Stimulated activated CD4-positive, alpha-beta T cell treated with anti-CD3 and anti-CD28 coated beads, Interleukin-1b, Interleukin-23, amount 100 ng/mL, for 24 hours (primary cell): ENCODE results near the gene PMVK.
"Not testable (repeated sequence)": the region's sequence is repeated elsewhere in the genome, so short reads cannot be mapped to it uniquely, and the experiment has no call there.

Source experiments
- DNase-seq, 4 experiments: peaks; one replicate each; pipeline ENCODE4 v3.0.0-alpha.2; 2020; ENCODE audit warnings: low read depth in 4 of 4, low spot score in 1 of 4

PMVK gene

DNA sequence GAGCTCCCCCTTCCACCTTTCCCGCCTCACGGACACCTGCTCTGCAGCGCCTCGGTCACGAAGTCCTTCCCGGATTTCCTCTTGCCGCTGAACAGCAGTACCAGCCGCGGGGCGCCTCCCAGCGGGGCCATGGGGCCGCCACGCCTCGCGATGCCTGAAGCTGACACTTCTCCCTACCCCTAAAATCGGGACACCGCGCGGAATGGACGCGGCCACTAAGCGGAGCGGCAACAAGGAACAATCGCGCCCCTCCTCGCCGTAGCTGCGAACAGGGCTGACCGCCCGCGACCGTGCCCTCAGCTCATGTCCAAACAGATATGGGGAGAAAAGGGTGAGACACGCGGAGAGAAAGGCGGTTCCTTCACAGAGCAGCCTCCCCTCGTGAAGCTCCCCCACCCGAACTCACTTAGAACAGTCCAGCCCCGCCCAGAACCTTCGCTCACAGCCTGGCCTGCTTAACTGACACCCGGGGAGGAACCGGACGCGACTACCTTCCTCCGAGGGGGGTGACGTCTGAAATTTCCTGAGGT is at the start of gene PMVK:
Gene PMVK, minus strand, starts transcription at position 165 of the 530 bp plus-strand sequence. Its CDS starts 34 bp downstream, at position 131.
- peak; percentile 81 to 92 (median 88) for DNase-seq

DNA sequence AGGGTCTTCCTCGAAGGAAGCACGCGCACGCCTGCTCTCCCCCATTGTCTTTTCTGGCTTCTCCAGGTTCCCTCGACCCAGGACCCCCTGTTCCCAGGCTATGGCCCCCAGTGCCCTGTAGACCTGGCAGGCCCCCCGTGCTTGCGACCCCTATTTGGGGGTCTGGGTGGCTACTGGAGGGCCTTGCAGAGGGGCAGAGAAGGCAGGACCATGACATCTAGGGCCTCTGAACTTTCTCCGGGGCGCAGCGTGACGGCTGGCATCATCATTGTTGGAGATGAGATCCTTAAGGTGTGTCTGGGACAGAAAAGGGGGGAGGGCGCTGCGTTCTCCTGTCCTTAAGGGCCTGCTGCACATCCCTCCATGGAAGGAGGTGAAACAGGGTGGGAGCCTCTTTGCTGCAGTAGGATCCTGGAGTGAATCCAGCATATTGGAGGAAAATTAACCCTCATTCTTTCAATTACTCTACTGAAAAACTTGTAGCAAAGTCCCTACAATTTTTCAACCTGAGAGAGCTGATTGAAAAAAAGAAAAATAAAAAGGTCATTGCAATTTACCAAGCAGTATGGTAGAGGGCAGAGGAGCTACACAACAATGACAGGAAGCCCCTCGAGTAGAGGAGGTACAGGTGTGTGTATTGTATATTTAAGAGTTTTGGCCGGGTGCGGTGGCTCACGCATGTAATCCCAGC is 47.4 kb upstream of the PMVK start:
- no peak for DNase-seq

DNA sequence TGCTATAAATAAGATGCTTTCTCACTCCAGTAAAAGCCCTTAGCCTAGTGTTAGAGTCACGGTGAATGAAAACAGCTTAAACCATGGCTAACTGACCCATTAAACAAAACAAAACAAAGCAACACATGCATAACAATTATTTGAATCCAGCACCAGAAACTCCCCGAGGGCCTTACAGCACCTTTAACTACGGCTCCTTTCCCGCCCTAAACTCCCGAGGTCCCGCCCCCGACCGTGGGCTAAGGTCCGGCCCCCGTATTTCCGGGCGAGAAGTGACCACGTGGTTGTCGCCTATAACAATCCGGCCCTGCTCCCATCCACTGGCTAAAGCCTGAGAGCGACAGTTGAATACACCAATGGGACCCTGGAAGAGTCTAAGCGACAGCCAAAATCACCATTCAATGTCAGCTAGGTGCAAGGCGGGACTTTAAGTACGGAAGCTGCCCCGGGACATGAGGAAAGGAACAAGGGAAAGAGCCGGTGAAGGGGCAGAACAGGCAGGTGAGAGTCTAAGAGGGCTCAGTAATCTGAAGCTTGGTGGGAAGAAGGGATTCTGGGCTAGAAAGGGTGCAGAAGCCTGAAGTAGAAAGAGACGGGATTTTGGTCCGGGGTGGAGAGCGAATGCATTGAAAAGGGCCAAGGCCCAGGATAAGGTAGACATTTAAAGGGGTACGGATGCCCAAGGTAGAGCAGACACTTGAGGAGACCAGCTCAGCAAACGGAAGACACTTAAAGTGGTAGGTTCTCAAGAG is 46.6 kb upstream of the PMVK start, which contains the start of gene FLAD1:
Gene FLAD1, plus strand, starts transcription at position 448 of the 752 bp plus-strand sequence. CDS start 351 bp downstream, outside the sequence.
- peak; percentile 86 to 96 (median 94) for DNase-seq

DNA sequence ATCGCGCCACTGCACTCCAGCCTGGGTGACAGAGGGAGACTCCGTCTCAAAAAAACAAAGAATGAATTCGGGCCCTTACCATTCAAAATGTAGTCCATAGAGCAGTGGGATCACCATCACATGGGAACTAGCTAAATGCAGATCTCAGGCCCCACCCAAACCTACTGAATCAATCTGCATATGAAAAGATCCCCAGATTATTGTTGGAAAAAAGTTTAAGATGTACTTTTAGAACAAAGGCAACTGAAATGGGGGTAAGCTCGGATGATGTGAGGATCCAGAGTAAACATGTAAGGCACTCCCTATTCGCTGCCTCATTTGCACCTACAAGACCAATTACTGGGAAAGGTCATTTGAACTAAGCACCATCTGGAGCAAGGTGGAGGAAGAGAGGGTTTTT is 45.8 kb upstream of the PMVK start:
- no peak for DNase-seq

DNA sequence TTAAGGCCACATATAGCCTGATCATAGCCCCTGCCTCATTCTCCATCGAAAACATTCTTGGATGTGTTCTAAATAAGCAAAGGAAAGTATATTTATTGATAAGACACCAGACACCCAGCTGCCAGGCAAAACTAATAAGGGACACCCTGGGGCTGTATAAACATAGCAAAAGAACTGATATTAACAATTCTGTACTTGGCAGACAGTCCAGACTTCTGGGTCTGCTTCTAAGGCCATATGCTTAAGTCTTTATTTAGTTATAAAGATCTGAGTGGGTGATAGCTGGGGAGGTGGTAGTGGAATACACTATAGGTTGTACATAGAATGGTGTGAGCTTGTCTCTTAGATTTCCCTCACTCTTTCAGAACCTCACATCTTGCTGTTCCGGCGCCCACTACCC is 41.8 kb upstream of the PMVK start:
- DNase-seq: no peak

DNA sequence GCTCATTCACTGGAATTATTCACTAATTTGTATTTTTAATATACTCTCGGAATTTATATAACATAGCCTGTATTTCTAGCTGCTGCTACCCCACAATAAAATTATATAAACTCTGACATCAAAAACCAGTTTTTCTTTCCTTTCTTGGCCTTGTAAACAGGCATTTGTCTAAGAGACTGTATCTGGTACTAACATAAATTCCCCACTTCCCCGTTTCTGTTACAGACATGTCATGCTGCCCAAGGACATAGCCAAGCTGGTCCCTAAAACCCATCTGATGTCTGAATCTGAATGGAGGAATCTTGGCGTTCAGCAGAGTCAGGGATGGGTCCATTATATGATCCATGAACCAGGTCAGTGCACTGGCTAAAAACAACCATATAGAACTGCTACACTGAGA is 41.2 kb upstream of the PMVK start:
- DNase-seq: not testable (repeated sequence)

DNA sequence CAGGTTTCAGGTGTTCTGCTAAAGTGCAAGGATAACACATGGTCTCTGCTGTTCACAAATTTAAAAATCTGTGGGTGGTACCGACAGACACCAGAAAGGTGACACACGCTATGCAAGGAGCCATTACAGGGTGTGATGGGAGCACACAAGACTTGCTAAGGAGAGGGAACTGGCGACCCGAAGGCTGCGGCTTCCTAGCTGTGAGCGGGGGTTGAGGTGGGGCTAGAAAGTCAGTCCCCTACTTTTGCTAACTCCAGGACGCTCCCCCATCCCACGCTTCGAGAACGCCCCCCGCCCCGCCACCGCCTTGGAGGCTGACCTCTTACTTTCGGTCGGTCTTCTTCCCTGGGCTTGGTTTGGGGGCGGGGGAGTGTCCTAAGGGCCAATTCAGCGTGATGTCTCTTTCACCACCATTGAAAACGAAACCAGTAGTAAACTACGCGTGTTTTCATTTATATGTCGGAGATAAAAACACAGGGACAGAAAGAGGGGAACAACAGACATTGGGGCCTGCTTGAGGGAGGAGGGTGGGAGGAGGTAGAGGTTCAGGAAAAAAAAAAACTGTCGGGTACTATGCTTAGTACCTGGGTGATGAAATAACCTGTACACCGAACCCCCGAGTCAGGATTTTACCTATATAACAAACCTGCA is 39.0 kb upstream of the PMVK start:
- DNase-seq: peak in 2 of 4 experiments; percentile 28 to 58

DNA sequence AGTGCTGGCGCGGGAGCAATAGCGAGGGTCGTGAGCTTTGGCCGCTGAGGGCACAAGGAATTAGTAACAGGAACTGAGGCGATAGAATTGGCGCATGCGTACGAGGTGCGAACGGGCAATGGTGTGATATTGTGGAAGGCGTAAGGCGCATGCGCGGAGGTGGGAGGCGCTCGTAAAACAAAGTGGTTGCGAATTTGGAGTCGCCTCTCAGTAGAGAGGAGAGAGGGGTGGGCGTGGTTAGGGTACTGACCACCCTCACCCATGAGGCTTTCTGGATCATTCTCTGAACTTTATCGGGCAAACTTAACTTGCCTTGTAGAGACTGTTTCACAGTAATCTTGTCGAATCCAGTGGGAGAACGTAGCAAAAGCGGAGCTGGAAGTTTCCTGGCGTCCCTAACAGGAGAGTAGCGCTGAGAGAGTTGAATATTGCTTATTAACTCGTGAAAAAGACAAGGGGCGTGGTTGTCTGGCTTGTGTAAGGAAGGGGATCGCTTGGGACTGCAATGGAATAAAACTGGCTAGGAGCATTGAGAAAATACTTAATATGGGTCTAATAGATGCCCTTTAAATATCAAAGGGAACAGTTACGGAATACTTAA is 38.4 kb upstream of the PMVK start:
- DNase-seq: peak; percentile 86 to 91 (median 90)

DNA sequence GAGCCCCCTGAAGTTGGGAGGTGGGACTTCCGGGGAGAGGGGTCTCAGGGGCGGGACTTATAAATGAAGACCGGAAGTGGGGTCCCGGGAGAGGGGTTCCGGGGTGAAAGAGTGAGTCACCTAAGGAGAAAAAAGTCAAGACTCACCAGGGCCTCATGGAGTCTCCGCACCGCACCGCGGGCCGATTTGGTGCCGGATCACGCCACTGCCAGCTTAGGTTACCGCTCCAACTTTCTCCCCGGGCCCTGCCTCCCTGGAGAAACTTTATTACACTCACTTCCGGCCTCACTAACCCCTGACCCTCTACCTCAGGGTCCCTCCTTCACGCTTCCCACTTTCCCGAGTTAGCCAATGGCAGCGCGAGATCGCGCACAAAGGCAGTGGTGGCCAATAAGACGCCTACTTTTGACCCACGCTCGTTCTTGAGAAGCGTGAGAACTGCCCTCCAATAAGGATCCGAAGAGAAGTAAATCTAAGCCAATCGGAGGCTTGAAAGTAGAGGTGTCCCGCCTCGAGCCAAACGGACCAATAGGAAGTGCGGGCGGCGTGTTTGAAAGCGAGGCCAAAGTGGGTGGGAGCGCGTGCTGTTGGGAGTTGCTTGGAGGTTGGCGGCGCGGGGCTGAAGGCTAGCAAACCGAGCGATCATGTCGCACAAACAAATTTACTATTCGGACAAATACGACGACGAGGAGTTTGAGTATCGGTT is 37.7 kb upstream of the PMVK start, which contains the start of gene CKS1B:
Gene CKS1B, plus strand, starts transcription at position 580 of the 706 bp plus-strand sequence. Its CDS starts 65 bp downstream, at position 645.
- peak; percentile 78 to 94 (median 91) for DNase-seq

DNA sequence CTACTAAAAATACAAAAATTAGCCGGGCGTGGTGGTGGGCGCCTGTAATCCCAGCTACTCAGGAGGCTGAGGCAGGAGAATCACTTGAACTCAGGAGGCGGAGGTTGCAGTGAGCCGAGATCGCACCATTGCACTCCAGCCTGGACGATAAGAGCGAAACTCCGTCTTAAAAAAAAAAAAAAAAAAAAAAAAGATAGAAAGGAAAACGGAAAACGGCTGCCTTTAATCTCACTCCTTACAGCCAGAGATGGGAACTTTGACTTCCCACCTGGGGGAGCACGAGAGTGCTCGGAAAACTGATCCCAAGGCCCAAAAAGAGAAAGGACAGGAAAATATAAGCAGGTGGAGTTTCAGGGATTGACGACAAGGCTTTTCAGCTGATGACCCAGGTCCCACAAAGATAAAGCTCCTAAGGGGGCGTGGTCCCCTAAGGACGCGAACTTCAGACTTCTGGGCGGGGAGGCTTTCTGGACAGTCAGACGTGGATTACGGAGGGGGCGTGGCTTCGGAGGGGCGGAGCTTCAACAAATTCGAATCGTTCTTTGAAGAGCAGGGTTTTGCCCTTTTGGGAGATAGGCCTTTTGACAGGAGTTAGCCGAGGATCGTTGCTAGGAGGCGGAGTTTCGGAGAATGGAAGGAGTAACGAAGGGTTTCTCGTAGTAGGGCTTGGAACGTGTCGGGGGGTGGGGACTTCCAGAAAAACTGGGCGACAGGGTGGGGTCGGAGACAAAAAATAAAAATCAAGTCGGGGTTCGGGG is 37.0 kb upstream of the PMVK start:
- DNase-seq: peak; percentile 88 to 95 (median 93)

DNA sequence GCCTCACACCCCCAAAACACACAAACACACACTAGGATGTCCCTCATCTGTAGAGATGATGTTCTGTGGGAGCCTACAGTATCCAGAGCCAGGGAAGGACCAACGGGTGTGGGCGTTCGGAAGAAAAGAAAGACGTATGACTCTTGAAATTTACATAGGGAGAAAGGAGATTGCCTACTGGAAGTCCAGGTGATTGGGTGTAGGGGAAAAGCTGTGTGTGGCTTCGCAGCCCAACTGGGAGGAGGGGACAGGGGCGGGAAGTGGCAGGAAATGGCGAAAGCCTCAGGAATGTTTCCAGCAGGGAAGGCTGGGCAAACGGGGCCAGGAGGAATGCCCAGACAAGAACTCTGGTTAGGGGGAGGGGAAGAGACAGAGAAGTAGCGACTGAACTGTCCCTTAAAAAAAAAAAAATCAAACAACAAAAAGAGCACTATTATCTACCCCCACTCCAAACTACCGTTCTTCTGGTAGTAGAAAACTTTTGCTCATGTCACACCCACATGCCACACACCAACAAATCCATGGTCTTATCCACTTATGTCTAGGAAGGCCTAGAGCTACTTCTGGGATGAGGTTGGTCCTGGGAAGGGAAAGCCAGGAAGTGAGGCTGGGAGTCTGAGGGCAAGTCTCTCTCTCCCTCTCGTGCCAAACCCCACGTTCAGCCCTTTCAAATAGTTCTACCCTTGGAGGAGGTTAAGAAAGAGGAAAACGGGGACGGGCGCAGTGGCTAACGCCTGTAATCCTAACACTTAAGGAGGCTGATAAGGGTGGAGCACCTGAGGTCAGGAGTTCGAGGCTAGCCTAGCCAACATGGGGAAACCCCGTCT is 36.2 kb upstream of the PMVK start:
- DNase-seq: no peak

DNA sequence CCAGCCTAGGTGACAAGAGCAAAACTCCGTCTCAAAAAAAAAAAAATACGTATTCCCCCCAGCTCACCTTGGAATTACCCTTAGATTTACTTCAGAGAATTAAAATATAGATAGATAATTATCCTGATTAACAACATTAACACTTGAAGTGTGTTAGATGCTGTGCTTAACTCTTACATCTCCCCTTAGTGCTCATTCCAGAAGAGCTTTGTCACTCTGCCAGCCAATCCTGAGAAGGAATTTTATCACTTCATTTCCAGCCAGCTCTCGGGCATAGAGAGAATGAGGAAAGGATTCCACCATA is 35.6 kb upstream of the PMVK start:
- no peak for DNase-seq

DNA sequence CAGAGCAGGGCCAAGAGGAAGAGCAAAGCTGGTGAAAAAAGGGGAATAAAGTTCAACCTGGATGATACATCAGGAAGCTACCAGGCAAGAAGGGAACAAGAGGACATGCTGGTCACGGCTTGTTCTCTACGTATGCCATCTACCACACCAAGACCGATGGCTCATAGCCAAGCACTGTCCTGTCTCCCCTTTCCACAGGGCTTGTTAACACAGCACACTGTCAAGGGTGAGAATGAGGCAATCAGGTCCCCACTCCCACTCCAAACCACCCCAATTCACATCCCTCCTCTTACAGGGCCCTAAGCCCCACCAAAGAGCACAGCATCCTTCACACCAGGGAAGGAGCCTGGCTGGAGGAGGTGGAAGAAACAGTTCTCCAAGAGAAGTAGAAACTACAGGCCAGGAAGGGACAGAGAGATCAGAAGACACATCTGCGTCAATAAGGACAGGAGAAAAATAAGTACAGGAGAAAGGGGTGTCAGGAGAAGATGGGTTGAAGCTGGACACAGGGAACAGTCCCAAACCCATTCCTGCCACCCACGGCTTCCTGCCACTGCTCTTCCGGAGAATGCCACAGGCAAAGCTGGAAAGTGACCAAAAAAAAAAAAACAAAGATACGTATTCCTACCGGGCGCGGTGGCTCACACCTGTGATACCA is 35.0 kb upstream of the PMVK start:
- DNase-seq: no peak

DNA sequence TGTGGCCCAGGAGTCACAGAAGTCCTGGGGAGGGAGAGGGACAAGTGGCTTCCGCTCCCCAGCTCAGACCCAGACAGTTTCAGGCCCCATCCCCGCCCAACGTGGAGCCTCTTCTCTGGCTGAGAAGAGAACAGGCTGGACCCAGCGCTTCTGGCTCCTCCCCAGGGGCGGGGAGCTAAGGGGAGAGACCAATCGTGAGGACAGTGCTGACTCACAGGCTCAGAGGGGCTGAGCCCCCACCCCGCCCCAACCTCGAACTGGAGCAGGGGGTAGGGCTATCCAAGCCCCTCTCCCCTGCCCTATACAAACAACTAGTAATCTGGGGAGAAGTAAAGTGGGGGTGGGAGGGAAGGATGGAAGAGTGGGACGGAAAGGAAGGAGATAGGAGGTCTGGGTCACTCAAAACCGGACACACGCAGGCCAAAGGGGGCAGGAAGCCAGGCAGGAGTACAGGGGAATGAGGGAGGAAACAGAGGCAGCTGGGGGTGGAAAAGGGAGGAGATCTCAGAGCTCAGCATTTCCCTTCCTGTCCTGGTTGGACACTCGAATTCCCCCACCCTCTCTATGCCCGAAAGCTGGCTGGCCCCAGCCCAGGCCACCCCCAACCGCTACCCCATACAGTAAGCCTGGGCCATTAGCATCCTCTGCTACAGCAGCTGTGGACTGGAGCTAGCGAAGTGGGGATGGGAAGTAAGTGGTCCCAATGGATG is 34.3 kb upstream of the PMVK start, which contains the start of gene SHC1:
Gene SHC1, minus strand, starts transcription at position 117 of the 710 bp plus-strand sequence. CDS start 221 bp downstream, outside the sequence.
- DNase-seq: peak in 2 of 4 experiments; percentile 33 to 45

DNA sequence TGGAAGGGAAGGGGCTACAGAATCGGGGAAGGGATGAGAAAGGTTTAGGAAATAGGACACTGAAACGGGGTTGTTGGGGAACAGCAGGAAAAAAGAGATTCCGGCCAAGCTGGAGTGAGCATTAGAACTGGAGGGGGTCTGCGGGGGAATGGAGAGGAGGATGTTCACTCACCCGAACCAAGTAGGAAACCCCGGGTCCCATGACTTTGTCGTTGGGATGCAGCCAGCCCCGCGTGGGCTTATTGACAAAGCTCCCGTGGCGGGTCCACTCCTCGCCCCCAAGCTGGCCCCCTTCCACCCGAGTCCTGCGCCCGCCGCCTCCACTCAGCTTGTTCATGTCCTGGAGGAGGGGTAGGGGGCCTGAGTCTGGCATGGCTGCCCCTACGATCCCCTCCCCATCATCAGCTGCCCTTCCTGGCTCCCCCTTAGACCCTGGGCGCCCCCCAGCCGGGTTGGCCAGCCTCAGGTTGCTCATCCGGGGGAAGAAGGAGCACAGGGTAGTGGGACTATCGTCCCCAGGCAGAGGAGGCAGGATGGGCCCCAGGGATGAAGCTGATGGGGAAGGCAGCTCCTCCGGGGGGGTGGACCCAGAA is 33.4 kb upstream of the PMVK start:
- DNase-seq: no peak

DNA sequence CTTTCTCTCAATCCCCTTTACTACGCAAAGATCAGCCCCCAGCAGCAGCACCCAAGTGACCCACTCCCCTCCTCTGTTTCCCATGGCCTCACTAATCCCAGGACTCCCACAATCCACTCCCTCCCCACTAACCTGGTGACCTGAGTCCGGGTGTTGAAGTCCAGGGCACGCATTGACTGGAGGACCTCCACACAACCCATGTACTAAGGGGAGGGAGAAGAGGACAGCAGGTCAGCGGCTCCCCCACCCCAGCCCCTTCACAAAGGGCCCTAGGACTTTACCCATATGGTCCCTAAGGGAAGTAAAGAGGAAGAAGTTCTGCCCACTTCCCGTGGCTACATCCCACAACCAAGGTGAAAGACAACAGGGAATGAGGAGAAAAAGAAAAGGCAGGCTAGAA is 32.7 kb upstream of the PMVK start:
- no peak for DNase-seq

DNA sequence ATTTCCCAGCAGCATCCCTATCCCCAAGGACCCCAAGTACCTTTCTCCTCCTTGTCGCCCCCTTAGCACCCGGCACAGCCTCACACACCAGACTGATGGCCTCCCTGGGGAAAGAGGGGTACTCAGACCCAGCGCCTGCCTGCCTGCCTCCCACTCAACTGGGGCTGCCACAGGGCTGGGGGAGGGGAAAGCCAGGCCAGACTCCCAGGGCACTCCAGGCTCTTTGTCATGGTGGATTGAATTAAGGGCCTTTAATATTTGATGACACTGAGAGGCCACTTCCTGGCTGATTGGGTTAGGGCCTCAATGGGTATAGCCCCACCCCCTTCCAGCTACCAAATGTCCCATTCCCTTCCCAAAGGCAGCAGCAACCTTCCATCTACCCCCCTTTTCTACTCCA is 32.2 kb upstream of the PMVK start:
- no peak for DNase-seq
